Measurements from ENCODE around the gene LCMT2.

The LCMT2 gene

GRCh38 chr15:43275740-43276562 is 54.4 kb downstream of the LCMT2 start:
- no peak for DNase-seq

- DNase-seq, result no peak
Measured at GRCh38 chr15:43274136-43274535, 56.2 kb downstream of the LCMT2 start.
